ACC112 (cell line): ENCODE data around the gene DMRT1.

ENCODE experiments used
- H2AFZ ChIP-seq: fragments of 200-600 bp; sonication (generic); one replicate; pipeline ENCODE4 v1.6.0; 2017; ENCODE audit warnings: antibody characterized with exemption, low read length; ENCODE audit not compliant: unreplicated experiment
- H3K27ac ChIP-seq: fragments of 200-600 bp; sonication (generic); 2 replicates; pipeline ENCODE4 v1.5.1; 2014; ENCODE audit warnings: low read depth, mild to moderate bottlenecking, antibody characterized with exemption, low read length, moderate library complexity
- H3K27me3 ChIP-seq: fragments of 200-600 bp; sonication (generic); 2 replicates; pipeline ENCODE4 v1.6.1; 2014; ENCODE audit warnings: mild to moderate bottlenecking, antibody characterized with exemption, low read length, moderate library complexity, mixed read lengths; ENCODE audit not compliant: insufficient read depth
- H3K36me3 ChIP-seq: fragments of 200-600 bp; sonication (generic); 2 replicates; pipeline ENCODE4 v1.6.1; 2016; ENCODE audit warnings: mild to moderate bottlenecking, antibody characterized with exemption, low read length, moderate library complexity, mixed read lengths; ENCODE audit not compliant: insufficient read depth
- H3K4me1 ChIP-seq: fragments of 200-600 bp; sonication (generic); one replicate; pipeline ENCODE4 v1.6.1; 2016; ENCODE audit warnings: low read length, mixed read lengths; ENCODE audit not compliant: insufficient read depth, unreplicated experiment, control insufficient read depth
- H3K4me3 ChIP-seq: fragments of 200-600 bp; sonication (generic); 2 replicates; pipeline ENCODE4 v1.5.1; 2014; ENCODE audit warnings: mild to moderate bottlenecking, low read depth, low read length
- H3K79me2 ChIP-seq: fragments of 200-600 bp; sonication (generic); one replicate; pipeline ENCODE4 v1.6.0; 2016; ENCODE audit warnings: low read length; ENCODE audit not compliant: control insufficient read depth, unreplicated experiment, insufficient read depth

Gene DMRT1

DNA sequence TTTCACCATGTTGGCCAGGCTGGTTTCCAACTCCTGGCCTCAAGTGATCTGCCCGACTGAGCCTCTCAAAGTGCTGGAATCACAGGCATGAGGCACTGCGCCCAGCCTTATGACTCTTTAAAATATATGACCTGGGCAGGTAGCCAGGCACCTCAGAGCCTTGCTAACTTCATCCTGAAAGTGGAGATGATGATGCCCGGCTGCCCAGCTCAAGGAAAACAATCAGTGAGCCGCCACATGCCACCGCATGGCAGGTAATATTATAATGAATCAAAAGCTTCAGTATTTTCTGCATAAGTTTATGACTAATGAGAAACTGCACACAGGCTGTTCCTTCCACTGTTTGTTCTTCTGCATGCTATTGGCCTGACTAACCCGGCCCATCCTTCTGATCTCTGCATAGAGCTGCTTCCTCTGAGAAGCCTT is 30.4 kb upstream of the DMRT1 start:
- H2AFZ ChIP-seq: no peak overlapping the region
- no peaks in the 10 kb centered on the region for H3K36me3 ChIP-seq
- no peaks in the 10 kb centered on the region for H3K4me1 ChIP-seq
- H3K79me2 ChIP-seq: no peaks in the 10 kb centered on the region
- no peak overlapping the region for H3K4me3 ChIP-seq
- no peaks in the 10 kb centered on the region for H3K27me3 ChIP-seq
- H3K27ac ChIP-seq: no peak overlapping the region

DNA sequence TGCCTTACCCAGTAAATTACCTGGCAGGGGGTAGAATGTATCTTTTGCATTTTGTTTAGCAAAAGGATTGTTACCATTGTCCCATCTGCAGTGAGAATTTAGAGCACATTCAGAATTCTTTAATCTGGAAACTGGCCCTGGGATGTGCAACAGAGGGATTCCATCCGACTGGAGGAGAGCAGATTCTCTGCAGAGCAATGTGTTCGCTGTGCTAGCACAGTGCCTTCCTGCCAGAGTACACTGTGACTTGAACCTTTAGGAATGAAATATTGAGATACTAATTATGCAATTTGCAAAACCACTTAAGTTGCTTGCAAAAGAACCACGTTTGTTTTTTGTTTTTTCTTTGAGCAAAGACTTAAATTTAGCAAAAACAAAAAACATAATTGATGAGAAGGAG is 22.5 kb upstream of the DMRT1 start:
- H3K27ac ChIP-seq: no peak overlapping the region

DNA sequence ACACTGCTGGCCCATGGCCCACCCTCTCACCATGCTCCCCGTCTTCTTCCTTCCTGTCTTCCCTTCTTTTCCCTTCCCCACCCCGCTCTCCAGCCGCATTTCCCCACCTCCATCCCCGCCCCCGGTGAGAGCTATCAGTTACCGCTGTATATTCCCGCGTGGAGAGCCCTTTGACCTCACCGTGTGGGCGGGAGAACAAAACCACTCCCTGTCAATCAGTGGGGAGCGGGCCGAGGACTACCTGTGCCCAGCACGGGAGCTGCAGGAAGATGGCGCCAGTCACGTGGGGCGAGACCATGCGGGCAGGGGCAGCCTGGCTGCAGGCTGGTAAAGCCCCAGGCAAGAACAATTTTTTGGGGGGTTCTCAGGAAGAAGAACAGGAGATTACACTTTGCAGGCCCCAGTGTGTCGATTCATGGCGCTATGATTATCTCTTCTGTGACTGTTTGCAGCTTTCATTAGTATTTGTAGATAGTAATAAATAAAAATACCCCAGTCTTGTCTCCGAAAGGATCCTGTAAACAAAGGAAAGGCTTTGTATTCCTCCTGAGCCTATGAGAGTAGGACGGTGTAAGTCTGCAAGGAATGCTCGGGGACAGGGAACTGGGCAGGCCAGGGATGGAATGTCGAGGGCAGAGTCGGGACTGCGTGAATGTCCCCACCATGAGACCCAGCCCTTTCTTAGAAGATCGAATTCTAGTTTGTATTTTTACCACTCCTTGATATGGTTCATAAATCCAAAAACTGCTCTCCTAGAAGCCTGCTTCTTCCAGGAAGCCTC is 14.8 kb upstream of the DMRT1 start:
- H3K79me2 ChIP-seq: no peaks in the 10 kb centered on the region
- no peak overlapping the region for H2AFZ ChIP-seq
- no peak overlapping the region for H3K27ac ChIP-seq

More for the DNA sequence above, 22.5 kb upstream of the DMRT1 start:
- no peaks in the 10 kb centered on the region for H3K4me1 ChIP-seq
- H3K79me2 ChIP-seq: no peaks in the 10 kb centered on the region
- 0 out of 2 replicates have a peak, but pooled peaks cover 4% of the 10 kb centered on the region for H3K27me3 ChIP-seq
- no peaks in the 10 kb centered on the region for H3K36me3 ChIP-seq
- H3K4me3 ChIP-seq: no peak overlapping the region
- no peak overlapping the region for H2AFZ ChIP-seq

DNA sequence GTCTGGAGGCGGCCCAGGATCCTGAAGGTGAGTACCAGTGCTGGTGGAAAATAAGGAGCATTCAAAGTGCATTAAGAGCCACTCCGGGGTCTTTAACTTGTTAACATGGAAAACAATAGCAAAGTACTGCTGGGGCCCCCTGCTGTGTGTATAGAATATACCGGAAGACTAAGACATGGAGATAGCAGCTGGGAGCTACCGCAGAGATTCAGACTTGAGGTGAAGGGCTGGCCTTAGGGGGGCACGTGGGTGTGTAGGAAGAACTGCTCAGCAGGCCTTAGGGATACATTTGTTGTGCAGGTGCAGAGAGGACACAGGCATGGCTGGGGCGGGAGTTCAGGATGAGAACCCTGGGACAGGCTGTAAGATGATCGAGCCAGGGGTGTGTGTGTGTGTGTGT is 1.2 kb upstream of the DMRT1 start:
- H3K4me1 ChIP-seq: no peaks in the 10 kb centered on the region
- peaks cover 47% of the 10 kb centered on the region for H3K27me3 ChIP-seq
- no peak overlapping the region for H2AFZ ChIP-seq
- H3K4me3 ChIP-seq: no peak overlapping the region
- no peaks in the 10 kb centered on the region for H3K36me3 ChIP-seq
- no peaks in the 10 kb centered on the region for H3K79me2 ChIP-seq
- H3K27ac ChIP-seq: no peak overlapping the region

More for the DNA sequence above, 14.8 kb upstream of the DMRT1 start:
- Histone ChIP-seq H3K36me3 (no peaks in the 10 kb centered on the region), H3K4me1 (no peaks in the 10 kb centered on the region), H3K27me3 (no peaks in the 10 kb centered on the region), H3K4me3 (no peak overlapping the region)

DNA sequence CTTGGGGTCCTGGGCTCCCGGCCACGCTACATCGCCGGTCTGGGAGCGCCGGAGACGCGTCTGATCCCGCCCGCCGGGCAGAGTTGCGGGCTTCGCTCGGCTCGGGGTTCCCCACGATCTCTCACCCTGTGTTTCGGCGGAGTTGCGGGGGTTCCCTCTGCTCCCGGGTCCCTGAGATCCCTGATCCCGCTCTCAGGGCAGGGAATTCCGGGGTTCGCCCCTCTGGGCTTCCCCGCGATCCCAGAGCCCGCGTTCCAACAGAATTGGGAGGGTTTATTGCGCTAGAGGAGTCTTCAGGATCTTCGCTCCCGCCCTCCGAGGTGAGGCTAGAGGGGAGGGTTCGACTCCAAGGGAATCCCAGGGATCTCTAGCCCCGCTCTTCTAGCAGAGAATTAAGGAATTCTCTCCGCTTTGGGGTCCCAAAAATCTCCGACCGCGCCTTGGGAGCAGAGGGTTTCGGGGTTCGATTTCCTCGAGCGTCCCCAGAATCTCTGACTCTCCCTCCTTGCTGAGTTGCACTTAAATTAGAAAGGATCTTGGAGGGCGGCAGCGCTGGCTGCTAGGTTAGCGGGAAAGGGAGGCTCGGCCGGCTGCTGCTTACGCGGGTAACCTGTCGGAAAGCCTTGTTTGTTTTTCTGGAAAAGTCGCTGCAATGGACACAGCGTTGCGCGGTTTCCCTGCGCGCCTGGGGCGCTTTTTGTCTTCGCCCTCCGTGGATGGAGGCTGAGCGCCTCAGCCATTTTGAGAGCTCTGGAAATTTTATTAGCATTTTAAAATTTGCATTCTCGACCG is 1.3 kb downstream of the DMRT1 start:
- H3K27ac ChIP-seq: no peak overlapping the region
- no peaks in the 10 kb centered on the region for H3K36me3 ChIP-seq
- peaks cover 69% of the 10 kb centered on the region for H3K27me3 ChIP-seq
- H3K79me2 ChIP-seq: no peaks in the 10 kb centered on the region
- no peak overlapping the region for H2AFZ ChIP-seq
- H3K4me3 ChIP-seq: no peak overlapping the region
- no peaks in the 10 kb centered on the region for H3K4me1 ChIP-seq

DNA sequence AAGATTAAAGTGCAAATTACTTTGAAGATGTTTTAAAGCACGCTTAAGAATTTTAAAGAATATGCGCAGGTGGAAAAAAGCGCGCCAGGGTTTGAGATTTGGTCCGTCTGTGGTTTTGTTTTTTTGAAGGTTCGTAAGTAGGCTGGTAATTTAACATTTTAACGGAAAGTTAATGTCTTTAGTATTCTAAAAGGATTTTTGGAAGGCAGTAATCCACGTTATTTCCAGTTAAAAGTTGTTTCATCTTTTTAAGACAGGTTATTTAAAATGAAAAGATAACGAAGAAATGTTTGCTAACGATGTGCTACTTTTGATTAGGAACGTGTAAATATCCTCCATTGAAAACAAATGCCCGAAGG is 1.9 kb downstream of the DMRT1 start:
- no peak overlapping the region for H3K4me3 ChIP-seq

DNA sequence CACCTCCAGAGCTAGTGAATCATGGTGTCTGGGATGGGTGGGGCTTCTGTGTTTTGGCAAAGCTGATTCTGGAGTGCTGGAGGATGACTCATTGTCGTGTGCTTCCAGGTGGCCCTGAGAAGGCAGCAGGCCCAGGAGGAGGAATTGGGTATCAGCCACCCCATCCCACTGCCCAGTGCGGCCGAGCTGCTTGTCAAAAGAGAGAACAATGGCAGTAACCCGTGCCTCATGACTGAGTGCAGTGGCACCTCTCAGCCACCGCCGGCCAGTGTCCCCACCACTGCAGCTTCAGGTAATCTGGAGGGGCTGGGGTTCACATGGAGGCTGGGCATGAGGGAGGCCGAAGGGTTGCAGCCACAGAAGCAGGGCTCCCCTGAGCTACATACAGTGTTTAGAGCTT is 5.4 kb downstream of the DMRT1 start:
- no peaks in the 10 kb centered on the region for H3K36me3 ChIP-seq
- H3K79me2 ChIP-seq: no peaks in the 10 kb centered on the region
- H3K27ac ChIP-seq: no peak overlapping the region
- peaks cover 58% of the 10 kb centered on the region for H3K27me3 ChIP-seq
- no peak overlapping the region for H3K4me3 ChIP-seq
- H2AFZ ChIP-seq: no peak overlapping the region
- H3K4me1 ChIP-seq: no peaks in the 10 kb centered on the region

More for the DNA sequence above, 1.9 kb downstream of the DMRT1 start:
- no peaks in the 10 kb centered on the region for H3K36me3 ChIP-seq
- peaks cover 74% of the 10 kb centered on the region for H3K27me3 ChIP-seq
- H3K27ac ChIP-seq: no peak overlapping the region
- no peak overlapping the region for H2AFZ ChIP-seq
- H3K4me1 ChIP-seq: no peaks in the 10 kb centered on the region
- no peaks in the 10 kb centered on the region for H3K79me2 ChIP-seq

DNA sequence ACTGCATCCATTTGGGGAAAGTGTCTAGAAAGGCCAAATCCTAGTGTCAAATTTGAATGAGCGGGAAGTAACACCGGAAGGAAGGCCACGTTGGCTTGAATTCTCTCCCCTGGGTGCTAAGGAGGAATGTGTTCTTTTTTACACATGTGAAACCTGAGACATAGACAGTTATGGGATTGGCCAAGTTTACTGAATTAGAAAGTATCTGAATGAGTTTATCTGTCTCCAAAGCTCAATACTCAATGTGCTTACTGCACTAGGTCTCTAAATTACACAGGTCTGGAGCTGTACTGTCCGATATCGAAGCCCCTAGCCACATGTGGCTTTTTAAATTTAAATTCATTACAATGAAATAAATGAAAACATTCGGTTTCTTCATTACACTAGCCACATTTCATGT is 6.0 kb downstream of the DMRT1 start:
- Histone ChIP-seq H3K36me3 (no peaks in the 10 kb centered on the region), H3K4me3 (no peak overlapping the region), H2AFZ (no peak overlapping the region), H3K27me3 (peaks cover 55% of the 10 kb centered on the region), H3K4me1 (no peaks in the 10 kb centered on the region), H3K27ac (no peak overlapping the region), H3K79me2 (no peaks in the 10 kb centered on the region)

DNA sequence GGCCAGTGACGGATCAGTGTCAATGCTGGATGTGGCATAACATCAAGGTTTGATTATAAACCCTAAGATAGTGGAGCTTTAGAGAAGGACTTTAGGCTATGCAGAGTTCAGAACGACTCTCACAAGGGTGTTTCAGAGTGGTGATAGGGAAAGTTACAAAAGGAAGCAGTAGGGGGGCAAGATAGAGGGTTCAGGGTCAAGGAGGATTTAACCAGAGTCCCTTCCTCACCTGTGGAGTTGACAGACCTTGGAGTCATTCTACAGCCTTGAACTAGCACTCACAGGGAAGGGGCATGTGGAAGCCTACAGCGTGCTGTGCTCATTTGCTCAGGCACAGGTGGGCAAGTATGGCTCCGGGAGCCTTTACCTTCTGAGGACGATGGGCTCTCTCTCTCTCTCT is 7.9 kb downstream of the DMRT1 start:
- Histone ChIP-seq H3K4me1 (no peaks in the 10 kb centered on the region), H3K27me3 (peaks cover 36% of the 10 kb centered on the region), H3K79me2 (no peaks in the 10 kb centered on the region), H2AFZ (no peak overlapping the region), H3K36me3 (no peaks in the 10 kb centered on the region), H3K27ac (no peak overlapping the region), H3K4me3 (no peak overlapping the region)

DNA sequence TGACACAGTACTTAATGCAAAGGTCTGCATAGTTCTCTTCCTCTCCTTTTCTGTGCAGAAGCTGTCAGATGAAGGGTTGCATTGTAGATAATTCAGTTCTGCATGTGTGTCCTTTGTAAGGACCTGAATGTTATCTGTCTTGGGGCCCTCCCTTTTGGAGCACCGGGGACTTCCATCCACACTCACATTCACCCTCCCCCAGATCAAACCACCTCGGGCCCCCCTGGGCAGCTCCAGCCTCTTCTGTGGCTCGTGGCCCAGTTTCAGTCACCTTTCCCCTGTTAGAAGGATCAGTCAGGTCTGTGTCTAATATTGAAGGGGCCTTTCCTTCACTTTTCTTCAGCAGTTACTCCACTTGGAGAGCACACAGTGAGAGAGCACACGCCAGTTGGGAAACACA is 11.0 kb downstream of the DMRT1 start:
- H3K4me1 ChIP-seq: no peaks in the 10 kb centered on the region
- no peaks in the 10 kb centered on the region for H3K36me3 ChIP-seq
- no peak overlapping the region for H3K27ac ChIP-seq
- no peak overlapping the region for H2AFZ ChIP-seq
- H3K79me2 ChIP-seq: no peaks in the 10 kb centered on the region
- H3K27me3 ChIP-seq: peaks cover 16% of the 10 kb centered on the region
- H3K4me3 ChIP-seq: no peak overlapping the region

DNA sequence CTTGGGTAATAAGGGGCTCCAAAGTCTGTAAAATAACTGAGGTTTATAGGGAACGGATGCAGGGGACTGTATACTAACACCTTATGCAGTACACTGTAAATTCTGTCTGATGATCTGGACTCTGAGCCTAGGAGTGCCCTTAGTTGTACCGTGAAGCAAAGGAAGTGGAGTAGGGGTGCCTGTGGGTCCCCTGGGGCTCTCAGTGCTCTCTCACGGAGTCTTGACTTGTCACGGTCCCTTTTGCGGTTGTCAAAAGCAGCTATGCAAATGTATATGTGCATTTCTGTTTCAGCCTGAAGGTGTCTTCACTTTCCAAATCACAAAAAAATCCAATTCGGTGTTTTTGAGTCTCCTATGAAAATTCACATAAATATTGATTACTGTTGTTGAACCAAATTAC is 17.8 kb downstream of the DMRT1 start:
- Histone ChIP-seq H3K4me3 (no peak overlapping the region), H3K27ac (no peak overlapping the region), H2AFZ (no peak overlapping the region), H3K4me1 (no peaks in the 10 kb centered on the region), H3K79me2 (no peaks in the 10 kb centered on the region), H3K36me3 (no peaks in the 10 kb centered on the region), H3K27me3 (peaks cover 3% of the 10 kb centered on the region; the same call in 1 of the 2 replicates)
